ENCODE measurements around the gene OLIG3.

OLIG3 gene

DNA sequence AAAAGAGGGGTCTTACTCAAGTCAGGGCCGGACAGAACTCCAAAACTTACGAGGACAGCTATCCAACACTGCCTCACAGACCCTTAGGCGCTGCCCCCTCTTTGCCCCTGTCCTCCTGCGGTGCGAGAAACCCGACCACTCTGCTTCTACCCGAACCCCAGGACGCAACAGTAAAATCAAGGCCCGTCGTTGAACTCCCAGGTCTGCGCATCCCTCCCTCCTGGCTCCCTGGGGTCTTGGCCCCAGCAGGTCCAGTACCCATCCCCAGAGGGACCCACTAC lies 6.4 kb downstream of the OLIG3 start:
- H3K27ac ChIP-seq (ENCODE audit: extremely low read depth, low read depth, low read length): no peak overlapping the region
- POLR2A ChIA-PET: no interaction called here
- no peaks in the 10 kb centered on the region for H3K9me3 ChIP-seq (ENCODE audit: control insufficient read depth, insufficient read depth, low read depth, low read length)
- no peaks in the 10 kb centered on the region for H3K36me3 ChIP-seq (ENCODE audit: control insufficient read depth in 2 of 2, insufficient read depth in 1 of 2, low read length in 2 of 2)
- no peak overlapping the region for H3K4me3 ChIP-seq (ENCODE audit: low read depth, low read length)
- CTCF ChIA-PET: no interaction called here
- no peaks in the 10 kb centered on the region for H3K4me1 ChIP-seq (ENCODE audit: control insufficient read depth, insufficient read depth, low read length)
- TF ChIP-seq, protein P1, sequence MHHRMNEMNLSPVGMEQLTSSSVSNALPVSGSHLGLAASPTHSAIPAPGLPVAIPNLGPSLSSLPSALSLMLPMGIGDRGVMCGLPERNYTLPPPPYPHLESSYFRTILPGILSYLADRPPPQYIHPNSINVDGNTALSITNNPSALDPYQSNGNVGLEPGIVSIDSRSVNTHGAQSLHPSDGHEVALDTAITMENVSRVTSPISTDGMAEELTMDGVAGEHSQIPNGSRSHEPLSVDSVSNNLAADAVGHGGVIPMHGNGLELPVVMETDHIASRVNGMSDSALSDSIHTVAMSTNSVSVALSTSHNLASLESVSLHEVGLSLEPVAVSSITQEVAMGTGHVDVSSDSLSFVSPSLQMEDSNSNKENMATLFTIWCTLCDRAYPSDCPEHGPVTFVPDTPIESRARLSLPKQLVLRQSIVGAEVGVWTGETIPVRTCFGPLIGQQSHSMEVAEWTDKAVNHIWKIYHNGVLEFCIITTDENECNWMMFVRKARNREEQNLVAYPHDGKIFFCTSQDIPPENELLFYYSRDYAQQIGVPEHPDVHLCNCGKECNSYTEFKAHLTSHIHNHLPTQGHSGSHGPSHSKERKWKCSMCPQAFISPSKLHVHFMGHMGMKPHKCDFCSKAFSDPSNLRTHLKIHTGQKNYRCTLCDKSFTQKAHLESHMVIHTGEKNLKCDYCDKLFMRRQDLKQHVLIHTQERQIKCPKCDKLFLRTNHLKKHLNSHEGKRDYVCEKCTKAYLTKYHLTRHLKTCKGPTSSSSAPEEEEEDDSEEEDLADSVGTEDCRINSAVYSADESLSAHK (tag by site-specific recombination; IDR thresholded peaks at IDR 0.05): no peak

DNA sequence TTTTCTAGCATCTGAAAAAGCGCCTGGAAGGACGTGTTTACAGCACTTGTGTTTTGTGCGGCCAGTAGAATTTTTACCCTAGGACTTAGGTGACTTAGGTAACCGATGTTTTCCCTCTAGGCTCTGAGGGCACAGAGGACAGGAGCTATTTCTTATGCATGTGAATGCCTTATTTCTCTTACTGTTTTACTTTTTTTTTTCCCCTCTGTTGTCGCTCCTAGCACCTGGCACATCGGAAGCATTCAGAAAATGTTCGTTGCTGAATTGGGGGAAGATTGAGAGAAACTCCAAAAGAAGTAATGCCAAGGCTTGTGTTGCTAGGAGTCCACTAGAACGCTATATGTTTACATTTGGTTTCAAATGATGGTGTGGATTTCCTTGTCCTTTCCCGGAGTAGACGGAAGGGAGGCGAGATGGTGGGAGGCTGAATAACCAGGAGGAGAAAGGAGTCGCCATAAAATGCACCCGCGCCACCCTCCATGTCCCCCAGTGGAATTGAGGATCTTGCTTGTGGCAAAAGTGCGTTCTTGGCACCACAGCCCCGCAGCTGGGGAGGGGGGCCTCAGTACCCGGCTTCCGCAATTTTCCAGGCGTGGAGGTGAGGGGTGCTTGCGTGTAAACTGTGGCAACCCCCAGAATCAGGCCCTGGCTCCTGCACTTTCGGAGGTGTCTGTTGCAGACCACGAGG lies 6.9 kb downstream of the OLIG3 start:
- TF ChIP-seq ZNF48 (tag by site-specific recombination; IDR thresholded peaks at IDR 0.05) (no peak), ZFHX2 (tag by site-specific recombination; conservative IDR thresholded peaks at IDR 0.05) (no peak), SP2 (tag by site-specific recombination; IDR thresholded peaks at IDR 0.05) (no peak), BCL11B (tag by site-specific recombination; IDR thresholded peaks at IDR 0.05; ENCODE audit: low read depth) (no peak), ZNF777 (tag by site-specific recombination; IDR thresholded peaks at IDR 0.05; ENCODE audit: borderline replicate concordance) (no peak), MYNN (tag by site-specific recombination; IDR thresholded peaks at IDR 0.05; ENCODE audit: borderline replicate concordance) (no peak), SALL2 (tag by site-specific recombination; IDR thresholded peaks at IDR 0.05; ENCODE audit: borderline replicate concordance) (no peak), KLF10 (tag by site-specific recombination; IDR thresholded peaks at IDR 0.05) (no peak), ZNF121 (tag by site-specific recombination; IDR thresholded peaks at IDR 0.05) (no peak), ZNF610 (tag by site-specific recombination; IDR thresholded peaks at IDR 0.05; ENCODE audit: borderline replicate concordance) (no peak), ZNF157 (tag by site-specific recombination; IDR thresholded peaks at IDR 0.05) (no peak), ZBTB17 (tag by site-specific recombination; IDR thresholded peaks at IDR 0.05) (no peak), ZNF530 (tag by site-specific recombination; IDR thresholded peaks at IDR 0.05; ENCODE audit: low read depth) (no peak), ZNF155 (tag by site-specific recombination; IDR thresholded peaks at IDR 0.05) (no peak)
- TF ChIP-seq, protein P2, sequence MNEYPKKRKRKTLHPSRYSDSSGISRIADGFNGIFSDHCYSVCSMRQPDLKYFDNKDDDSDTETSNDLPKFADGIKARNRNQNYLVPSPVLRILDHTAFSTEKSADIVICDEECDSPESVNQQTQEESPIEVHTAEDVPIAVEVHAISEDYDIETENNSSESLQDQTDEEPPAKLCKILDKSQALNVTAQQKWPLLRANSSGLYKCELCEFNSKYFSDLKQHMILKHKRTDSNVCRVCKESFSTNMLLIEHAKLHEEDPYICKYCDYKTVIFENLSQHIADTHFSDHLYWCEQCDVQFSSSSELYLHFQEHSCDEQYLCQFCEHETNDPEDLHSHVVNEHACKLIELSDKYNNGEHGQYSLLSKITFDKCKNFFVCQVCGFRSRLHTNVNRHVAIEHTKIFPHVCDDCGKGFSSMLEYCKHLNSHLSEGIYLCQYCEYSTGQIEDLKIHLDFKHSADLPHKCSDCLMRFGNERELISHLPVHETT (tag by site-specific recombination; IDR thresholded peaks at IDR 0.05): no peak
- TF ChIP-seq, protein P3, sequence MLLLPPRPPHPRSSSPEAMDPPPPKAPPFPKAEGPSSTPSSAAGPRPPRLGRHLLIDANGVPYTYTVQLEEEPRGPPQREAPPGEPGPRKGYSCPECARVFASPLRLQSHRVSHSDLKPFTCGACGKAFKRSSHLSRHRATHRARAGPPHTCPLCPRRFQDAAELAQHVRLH (tag by site-specific recombination; IDR thresholded peaks at IDR 0.05): no peak
- TF ChIP-seq, protein P4, sequence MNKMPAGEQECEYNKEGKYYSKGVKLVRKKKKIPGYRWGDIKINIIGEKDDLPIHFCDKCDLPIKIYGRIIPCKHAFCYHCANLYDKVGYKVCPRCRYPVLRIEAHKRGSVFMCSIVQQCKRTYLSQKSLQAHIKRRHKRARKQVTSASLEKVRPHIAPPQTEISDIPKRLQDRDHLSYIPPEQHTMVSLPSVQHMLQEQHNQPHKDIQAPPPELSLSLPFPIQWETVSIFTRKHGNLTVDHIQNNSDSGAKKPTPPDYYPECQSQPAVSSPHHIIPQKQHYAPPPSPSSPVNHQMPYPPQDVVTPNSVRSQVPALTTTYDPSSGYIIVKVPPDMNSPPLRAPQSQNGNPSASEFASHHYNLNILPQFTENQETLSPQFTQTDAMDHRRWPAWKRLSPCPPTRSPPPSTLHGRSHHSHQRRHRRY (tag by site-specific recombination; IDR thresholded peaks at IDR 0.05): no peak
- TF ChIP-seq, protein P5, sequence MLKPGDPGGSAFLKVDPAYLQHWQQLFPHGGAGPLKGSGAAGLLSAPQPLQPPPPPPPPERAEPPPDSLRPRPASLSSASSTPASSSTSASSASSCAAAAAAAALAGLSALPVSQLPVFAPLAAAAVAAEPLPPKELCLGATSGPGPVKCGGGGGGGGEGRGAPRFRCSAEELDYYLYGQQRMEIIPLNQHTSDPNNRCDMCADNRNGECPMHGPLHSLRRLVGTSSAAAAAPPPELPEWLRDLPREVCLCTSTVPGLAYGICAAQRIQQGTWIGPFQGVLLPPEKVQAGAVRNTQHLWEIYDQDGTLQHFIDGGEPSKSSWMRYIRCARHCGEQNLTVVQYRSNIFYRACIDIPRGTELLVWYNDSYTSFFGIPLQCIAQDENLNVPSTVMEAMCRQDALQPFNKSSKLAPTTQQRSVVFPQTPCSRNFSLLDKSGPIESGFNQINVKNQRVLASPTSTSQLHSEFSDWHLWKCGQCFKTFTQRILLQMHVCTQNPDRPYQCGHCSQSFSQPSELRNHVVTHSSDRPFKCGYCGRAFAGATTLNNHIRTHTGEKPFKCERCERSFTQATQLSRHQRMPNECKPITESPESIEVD (tag by site-specific recombination; IDR thresholded peaks at IDR 0.05): no peak
- TF ChIP-seq, protein P6, sequence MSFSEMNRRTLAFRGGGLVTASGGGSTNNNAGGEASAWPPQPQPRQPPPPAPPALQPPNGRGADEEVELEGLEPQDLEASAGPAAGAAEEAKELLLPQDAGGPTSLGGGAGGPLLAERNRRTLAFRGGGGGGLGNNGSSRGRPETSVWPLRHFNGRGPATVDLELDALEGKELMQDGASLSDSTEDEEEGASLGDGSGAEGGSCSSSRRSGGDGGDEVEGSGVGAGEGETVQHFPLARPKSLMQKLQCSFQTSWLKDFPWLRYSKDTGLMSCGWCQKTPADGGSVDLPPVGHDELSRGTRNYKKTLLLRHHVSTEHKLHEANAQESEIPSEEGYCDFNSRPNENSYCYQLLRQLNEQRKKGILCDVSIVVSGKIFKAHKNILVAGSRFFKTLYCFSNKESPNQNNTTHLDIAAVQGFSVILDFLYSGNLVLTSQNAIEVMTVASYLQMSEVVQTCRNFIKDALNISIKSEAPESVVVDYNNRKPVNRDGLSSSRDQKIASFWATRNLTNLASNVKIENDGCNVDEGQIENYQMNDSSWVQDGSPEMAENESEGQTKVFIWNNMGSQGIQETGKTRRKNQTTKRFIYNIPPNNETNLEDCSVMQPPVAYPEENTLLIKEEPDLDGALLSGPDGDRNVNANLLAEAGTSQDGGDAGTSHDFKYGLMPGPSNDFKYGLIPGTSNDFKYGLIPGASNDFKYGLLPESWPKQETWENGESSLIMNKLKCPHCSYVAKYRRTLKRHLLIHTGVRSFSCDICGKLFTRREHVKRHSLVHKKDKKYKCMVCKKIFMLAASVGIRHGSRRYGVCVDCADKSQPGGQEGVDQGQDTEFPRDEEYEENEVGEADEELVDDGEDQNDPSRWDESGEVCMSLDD (tag by site-specific recombination; IDR thresholded peaks at IDR 0.05): no peak
- TF ChIP-seq, protein P7, sequence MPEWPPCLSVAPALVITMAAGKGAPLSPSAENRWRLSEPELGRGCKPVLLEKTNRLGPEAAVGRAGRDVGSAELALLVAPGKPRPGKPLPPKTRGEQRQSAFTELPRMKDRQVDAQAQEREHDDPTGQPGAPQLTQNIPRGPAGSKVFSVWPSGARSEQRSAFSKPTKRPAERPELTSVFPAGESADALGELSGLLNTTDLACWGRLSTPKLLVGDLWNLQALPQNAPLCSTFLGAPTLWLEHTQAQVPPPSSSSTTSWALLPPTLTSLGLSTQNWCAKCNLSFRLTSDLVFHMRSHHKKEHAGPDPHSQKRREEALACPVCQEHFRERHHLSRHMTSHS (tag by site-specific recombination; IDR thresholded peaks at IDR 0.05): no peak
- Histone ChIP-seq H3K4me3 (ENCODE audit: low read depth, low read length) (no peak overlapping the region), H3K27ac (ENCODE audit: extremely low read depth, low read depth, low read length) (no peak overlapping the region), H3K9me3 (ENCODE audit: control insufficient read depth, insufficient read depth, low read depth, low read length) (no peaks in the 10 kb centered on the region), H3K4me1 (ENCODE audit: control insufficient read depth, insufficient read depth, low read length) (no peaks in the 10 kb centered on the region), H3K36me3 (ENCODE audit: control insufficient read depth in 2 of 2, insufficient read depth in 1 of 2, low read length in 2 of 2) (no peaks in the 10 kb centered on the region)
- ChIA-PET POLR2A (no interaction called here), CTCF (interaction anchor here (0.6 kb wide), 1 partner anchor 1929 kb away, joined by 3 read pairs; no protein-coding TSS in a partner anchor)

All from HEK293 (cell line).